K562 (cell line): ENCODE results near the gene SRI. TPM values are rescaled to one million over a fixed set of nuclear protein-coding genes. Genes with fewer than 3 reads are reported as not detected.

ENCODE experiments used
- ATAC-seq: fragments of 200-7000 bp; cut with Tn5 transposase; 3 replicates; pipeline ENCODE4 v1.9.1; 2020; ENCODE audit warnings: moderate library complexity
- BruUV-seq: library from RNA; stranded (reverse); fragments of 400-500 nt; replicated peaks from 2 replicates; lab custom pipeline; 2021; lab: Mats Ljungman, UMichigan
- CTCF ChIA-PET: fragments of 300-600 bp; formaldehyde crosslinking; extraction: SDS; loops from one replicate; lab custom pipeline; 2021; ENCODE audit warnings: low intra/inter-chr PET ratio; lab: Yijun Ruan, JAX
- POLR2A ChIA-PET: fragments of 300-600, 350-650 bp; sonication (Branson Sonifier 250); formaldehyde crosslinking; extraction: SDS; loops from one replicate; lab custom pipeline; 2021; ENCODE audit warnings: antibody characterized with exemption, inconsistent platforms; lab: Yijun Ruan, JAX
- DNase-seq, 4 experiments: peaks; one replicate each; pipeline versions ENCODE4 v3.0.0 to v3.0.0-alpha.2; 2011 to 2018; ENCODE audit warnings: low spot score in 3 of 4, mixed read lengths in 3 of 4; ENCODE audit errors: extremely low read depth in 1 of 4
- FAIRE-seq: peaks from 2 replicates; lab custom pipeline; 2011; peaks lifted over from hg19 to GRCh38; lab: Jason Lieb, UNC
- H2AFZ ChIP-seq: 2 replicates; pipeline ENCODE4 v1.6.0; 2011; ENCODE audit warnings: low read depth, low read length, control low read depth, inconsistent platforms
- H3K27ac ChIP-seq: fragments of 200-600 bp; 3 replicates; pipeline ENCODE4 v1.8.0; 2011; ENCODE audit warnings: low read depth, mild to moderate bottlenecking, control low read depth, inconsistent platforms, low read length, moderate library complexity, mixed read lengths; ENCODE audit errors: extremely low read depth
- H3K27me3 ChIP-seq, 2 experiments: fragments of 300-600 bp in 1 of 2; 2 replicates in 1 of 2; 3 replicates in 1 of 2; pipeline versions ENCODE4 v1.6.0 to v1.8.0; 2011; ENCODE audit warnings: inconsistent platforms in 2 of 2, low read length in 2 of 2, mild to moderate bottlenecking in 1 of 2, mixed read lengths in 1 of 2, moderate library complexity in 1 of 2; ENCODE audit not compliant: control insufficient read depth in 2 of 2, insufficient read depth in 2 of 2
- H3K36me3 ChIP-seq: fragments of 300-600 bp; 3 replicates; pipeline ENCODE4 v1.8.0; 2011; ENCODE audit warnings: mild to moderate bottlenecking, low read length, inconsistent platforms; ENCODE audit not compliant: control insufficient read depth, insufficient read depth
- H3K4me1 ChIP-seq, 2 experiments: fragments of 200-600 bp in 1 of 2; replicated peaks in 1 of 2; 2 replicates in 1 of 2; 3 replicates in 1 of 2; pipeline versions ENCODE4 v1.5.1 to v1.8.0; 2011; ENCODE audit warnings: inconsistent platforms in 2 of 2, low read length in 2 of 2, mild to moderate bottlenecking in 1 of 2, mixed read lengths in 1 of 2, moderate library complexity in 1 of 2; ENCODE audit not compliant: control insufficient read depth in 2 of 2, insufficient read depth in 2 of 2
- H3K4me2 ChIP-seq: 2 replicates; pipeline ENCODE4 v1.6.1; 2011; ENCODE audit warnings: low read length, control low read depth, inconsistent platforms, mixed read lengths; ENCODE audit not compliant: insufficient read depth
- H3K4me3 ChIP-seq: fragments of 200-600 bp; sonication (generic), shearing (Covaris generic); 2 replicates; pipeline ENCODE4 v1.5.1; 2016; ENCODE audit warnings: control low read depth, inconsistent platforms
- H3K79me2 ChIP-seq: fragments of 200-600 bp; 3 replicates; pipeline ENCODE4 v1.8.0; 2011; ENCODE audit warnings: low read length, inconsistent platforms; ENCODE audit not compliant: control insufficient read depth, insufficient read depth
- H3K9ac ChIP-seq, 2 experiments: 2 replicates each; pipeline versions ENCODE4 v1.6.0 to v1.6.1; 2011; ENCODE audit warnings: low read depth in 2 of 2, low read length in 2 of 2, control low read depth in 1 of 2, inconsistent platforms in 1 of 2, mild to moderate bottlenecking in 1 of 2, mixed read lengths in 1 of 2; ENCODE audit not compliant: insufficient read depth in 1 of 2
- H3K9me1 ChIP-seq: one replicate; pipeline ENCODE4 v1.6.0; 2011; ENCODE audit warnings: inconsistent platforms, mild to moderate bottlenecking, low read length, moderate library complexity; ENCODE audit not compliant: control insufficient read depth, insufficient read depth
- H3K9me3 ChIP-seq: replicated peaks from 2 replicates; pipeline ENCODE4 v1.5.1; 2011; ENCODE audit warnings: low read depth, low read length, inconsistent platforms; ENCODE audit not compliant: control insufficient read depth, insufficient read depth
- H4K20me1 ChIP-seq: replicated peaks from 2 replicates; pipeline ENCODE4 v1.6.1; 2011; ENCODE audit warnings: low read length, inconsistent platforms, mixed read lengths; ENCODE audit not compliant: control insufficient read depth, insufficient read depth
- BRD9 ChIP-seq: fragments of 450-650 bp; IDR thresholded peaks from 2 replicates; pipeline ENCODE4 v1.6.1; 2018; ENCODE audit warnings: low read depth; ENCODE audit not compliant: partially characterized antibody
- CCAR2 ChIP-seq: fragments of 200-400 bp; formaldehyde crosslinking; IDR thresholded peaks from 2 replicates; pipeline ENCODE4 v1.6.1; 2017; ENCODE audit warnings: mild to moderate bottlenecking, low read depth, low read length
- E2F5 ChIP-seq: sonication (generic); formaldehyde crosslinking; IDR thresholded peaks from 2 replicates; pipeline ENCODE4 v1.8.0; 2022; ENCODE audit warnings: mild to moderate bottlenecking, missing genetic modification reagents
- FOXK1 ChIP-seq: sonication (generic); formaldehyde crosslinking; IDR thresholded peaks from 2 replicates; pipeline ENCODE4 v1.8.0; 2022; ENCODE audit warnings: missing genetic modification reagents, mild to moderate bottlenecking, borderline replicate concordance
- FOXP1 ChIP-seq: sonication (generic); formaldehyde crosslinking; IDR thresholded peaks from 2 replicates; pipeline ENCODE4 v1.8.0; 2022; ENCODE audit warnings: mild to moderate bottlenecking, missing genetic modification reagents
- MITF ChIP-seq: IDR thresholded peaks from 2 replicates; pipeline ENCODE4 v1.6.1; 2014; ENCODE audit warnings: antibody characterized with exemption
- MTA3 ChIP-seq: fragments of 450-650 bp; formaldehyde crosslinking; IDR thresholded peaks from 2 replicates; pipeline ENCODE4 v1.6.1; 2017; ENCODE audit warnings: mild to moderate bottlenecking, borderline replicate concordance
- NFXL1 ChIP-seq: fragments of 450-650 bp; formaldehyde crosslinking; IDR thresholded peaks from 2 replicates; pipeline ENCODE4 v1.4.0; 2021; ENCODE audit warnings: mild to moderate bottlenecking
- PHB ChIP-seq: fragments of 250-450 bp; sonication (Bioruptor Pico); IDR thresholded peaks from 2 replicates; pipeline ENCODE4 v1.5.0; 2021
- SREBF2 ChIP-seq: sonication (generic); formaldehyde crosslinking; IDR thresholded peaks from 2 replicates; pipeline ENCODE4 v1.4.0; 2020; ENCODE audit warnings: mild to moderate bottlenecking, missing genetic modification reagents
- ZNF175 ChIP-seq: fragments of 200-800 bp; sonication (Bioruptor generic); IDR thresholded peaks from 2 replicates; pipeline ENCODE4 v1.6.1; 2016; ENCODE audit warnings: low read depth, mild to moderate bottlenecking, missing genetic modification characterization, missing compliant biosample characterization
- ZNF354B ChIP-seq: fragments of 250-450 bp; sonication (Bioruptor Pico); IDR thresholded peaks from 2 replicates; pipeline ENCODE4 v1.4.0; 2020
- ZNF586 ChIP-seq: fragments of 450-650 bp; formaldehyde crosslinking; conservative IDR thresholded peaks from 2 replicates; pipeline ENCODE4 v1.4.0; 2020; ENCODE audit warnings: mild to moderate bottlenecking, moderate library complexity
- ZSCAN29 ChIP-seq: fragments of 450-650 bp; IDR thresholded peaks from 2 replicates; pipeline ENCODE4 v1.6.1; 2017
- WGBS: fragments of 100-300 bp; shearing (Covaris generic); methylation state at CpG from one replicate; pipeline ENCODE4 v1.1.6; 2016; ENCODE audit warnings: low coverage, mixed read lengths; ENCODE audit not compliant: insufficient coverage; ENCODE audit errors: missing lambda C conversion rate; 5-methylcytosine and 5-hydroxymethylcytosine counted together
- in situ Hi-C: fragments of 300-500 bp; cut with MboI; formaldehyde crosslinking; loops from 4 replicates; pipeline ENCODE4 v1.15.0; 2018; ENCODE audit warnings: inconsistent platforms, mixed read lengths
- intact Hi-C: fragments of 100-400 bp; cut with micrococcal nuclease; formaldehyde crosslinking; loops from 2 replicates; pipeline ENCODE4 v1.14.2; 2022
- polyA plus RNA-seq, 8 experiments: library from polyadenylated mRNA; depleted of rRNA in 4 of 8; stranded (reverse) in 5 of 8; unstranded in 3 of 8; fragments of >200 nt; fragmentation: Nextera tagmentation in 2 of 8; fragmentation: Illumina TruSeq in 1 of 8; extraction: Ambion mirVana in 2 of 8; extraction: Trizol in 1 of 8; gene quantifications; 2 replicates each; pipeline versions ENCODE4 v1.2.1 to v1.2.3, GENCODE V29; 2011 to 2014; ENCODE audit warnings: inconsistent platforms in 1 of 8, missing spikeins in 1 of 8
- total RNA-seq, 7 experiments: library from RNA; depleted of rRNA in 6 of 7; stranded (reverse); fragments of >200 nt in 6 of 7; fragmentation: Illumina TruSeq in 2 of 7; extraction: Trizol in 2 of 7; gene quantifications; 2 replicates each; pipeline versions ENCODE4 v1.2.1 to v1.2.3, GENCODE V29; 2011 to 2021; ENCODE audit warnings: low replicate concordance in 1 of 7
- TF ChIP-seq, protein P1 (sequence below): fragments of 450-650 bp; formaldehyde crosslinking; IDR thresholded peaks from 2 replicates; pipeline ENCODE4 v1.4.0; 2022; ENCODE audit warnings: missing genetic modification characterization

SRI gene
- total and polyA plus RNA-seq, 9 of the 15 experiments (the other 6 are each of a cell fraction or from before 2014, with no cell fraction given), result 56.4 to 158 (median 119) TPM

DNA sequence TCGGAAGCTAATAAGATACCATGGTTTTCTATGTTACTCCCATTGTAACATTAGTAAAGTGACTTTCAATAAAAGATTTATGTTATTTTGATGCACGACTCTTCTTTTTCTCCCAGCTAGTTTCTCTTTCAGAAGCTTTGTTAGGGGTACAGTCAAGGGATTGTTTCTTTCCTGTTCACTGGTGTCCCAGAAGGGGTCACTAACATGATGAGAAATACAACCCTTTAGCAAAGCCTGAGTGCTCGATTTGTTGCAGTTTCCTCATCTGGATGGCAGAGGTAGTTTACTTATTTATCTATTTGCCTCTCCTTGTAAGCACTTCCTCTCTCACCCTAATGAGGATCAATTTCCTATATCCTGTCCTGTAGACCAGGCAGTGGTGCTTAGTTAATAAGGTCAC, 17.0 kb downstream of the SRI start:
- in situ Hi-C loops (no loop called here), intact Hi-C loops (no loop called here)
- H4K20me1 ChIP-seq, result no peaks in the 10 kb centered on the region
- H3K4me2 ChIP-seq, result no peak overlapping the region
- no peak overlapping the region for H3K9ac ChIP-seq
- 63% methylated on average over 3 of the region's 3 CpGs for WGBS
- CTCF ChIA-PET, result no interaction called here
- no peaks in the 10 kb centered on the region for H3K9me3 ChIP-seq
- no peaks in the 10 kb centered on the region for H3K79me2 ChIP-seq
- no peak overlapping the region for H3K27ac ChIP-seq
- FAIRE-seq, result no peak
- peaks cover 45% of the 10 kb centered on the region for H3K36me3 ChIP-seq
- H2AFZ ChIP-seq, result no peak overlapping the region
- TF ChIP-seq NFXL1 (CRISPR knock-in tag) (no peak), E2F5 (no peak), PHB (no peak), ZNF354B (CRISPR knock-in tag) (no peak), MTA3 (no peak), SREBF2 (no peak), ZNF175 (CRISPR knock-in tag) (no peak), ZSCAN29 (no peak), CCAR2 (no peak), ZNF586 (no peak), BRD9 (no peak), FOXP1 (CRISPR knock-in tag) (no peak), MITF (no peak), FOXK1 (no peak)
- TF ChIP-seq, protein P1, sequence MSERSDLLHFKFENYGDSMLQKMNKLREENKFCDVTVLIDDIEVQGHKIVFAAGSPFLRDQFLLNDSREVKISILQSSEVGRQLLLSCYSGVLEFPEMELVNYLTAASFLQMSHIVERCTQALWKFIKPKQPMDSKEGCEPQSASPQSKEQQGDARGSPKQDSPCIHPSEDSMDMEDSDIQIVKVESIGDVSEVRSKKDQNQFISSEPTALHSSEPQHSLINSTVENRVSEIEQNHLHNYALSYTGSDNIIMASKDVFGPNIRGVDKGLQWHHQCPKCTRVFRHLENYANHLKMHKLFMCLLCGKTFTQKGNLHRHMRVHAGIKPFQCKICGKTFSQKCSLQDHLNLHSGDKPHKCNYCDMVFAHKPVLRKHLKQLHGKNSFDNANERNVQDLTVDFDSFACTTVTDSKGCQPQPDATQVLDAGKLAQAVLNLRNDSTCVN (CRISPR knock-in tag), result no peak
- TF ChIP-seq, all 486 proteins: peak for 0
- peaks cover 0 to 16% of the 10 kb centered on the region in 2 experiments; a peak in 2 of 5 replicates for H3K4me1 ChIP-seq
- no peak overlapping the region for H3K4me3 ChIP-seq
- no peaks in the 10 kb centered on the region for H3K27me3 ChIP-seq
- POLR2A ChIA-PET, result interaction anchor here (0.6 to 1.2 kb wide), 3 partner anchors 15 to 55 kb away, joined by 3 to 4 read pairs (median 4); no protein-coding TSS in a partner anchor
- ATAC-seq (no peak; the same call in 2 of the 3 replicates), DNase-seq (no peak)
- H3K9me1 ChIP-seq, result no peaks in the 10 kb centered on the region
- BruUV-seq, result no TSS peak
